Parathyroid adenoma (tissue), 2 donors: Measurements from ENCODE around the gene CADPS2.
"Not testable (repeated sequence)": the region's sequence is repeated elsewhere in the genome, so short reads cannot be mapped to it uniquely, and the experiment has no call there.

Experiments used
- H2AFZ ChIP-seq: fragments of 300-600 bp; sonication (generic); one replicate; pipeline ENCODE4 v1.7.0; 2017; ENCODE audit warnings: antibody characterized with exemption, mild to moderate bottlenecking
- H3K27ac ChIP-seq: fragments of 300-600 bp; sonication (generic); one replicate; pipeline ENCODE4 v1.7.0; 2017
- H3K27me3 ChIP-seq: fragments of 300-600 bp; sonication (generic); one replicate; pipeline ENCODE4 v1.7.0; 2017; ENCODE audit warnings: low read length; ENCODE audit not compliant: control insufficient read depth, insufficient read depth
- H3K36me3 ChIP-seq: fragments of 300-600 bp; sonication (generic); one replicate; pipeline ENCODE4 v1.7.0; 2017; ENCODE audit warnings: low read length; ENCODE audit not compliant: control insufficient read depth, insufficient read depth
- H3K4me1 ChIP-seq: fragments of 300-600 bp; sonication (generic); one replicate; pipeline ENCODE4 v1.7.0; 2017; ENCODE audit warnings: control low read depth
- H3K4me2 ChIP-seq: fragments of 300-600 bp; sonication (generic); one replicate; pipeline ENCODE4 v1.7.0; 2017; ENCODE audit warnings: low read length
- H3K4me3 ChIP-seq: fragments of 300-600 bp; sonication (generic); one replicate; pipeline ENCODE4 v1.7.0; 2017; ENCODE audit warnings: low read depth, low read length
- H3K79me2 ChIP-seq: fragments of 300-600 bp; sonication (generic); one replicate; pipeline ENCODE4 v1.7.0; 2017; ENCODE audit warnings: control low read depth
- H3K9ac ChIP-seq: fragments of 300-600 bp; sonication (generic); one replicate; pipeline ENCODE4 v1.7.0; 2017; ENCODE audit warnings: mild to moderate bottlenecking
- H3K9me3 ChIP-seq: fragments of 300-600 bp; sonication (generic); one replicate; pipeline ENCODE4 v1.7.0; 2017; ENCODE audit warnings: low read length; ENCODE audit not compliant: control insufficient read depth
- TF ChIP-seq, protein P1 (sequence below): fragments of 300-600 bp; sonication (generic); IDR thresholded peaks from one replicate; pipeline ENCODE4 v1.7.0; 2017; ENCODE audit warnings: antibody characterized with exemption, mild to moderate bottlenecking
- donor health status: primary hyperparathyroidism.

Gene CADPS2

DNA sequence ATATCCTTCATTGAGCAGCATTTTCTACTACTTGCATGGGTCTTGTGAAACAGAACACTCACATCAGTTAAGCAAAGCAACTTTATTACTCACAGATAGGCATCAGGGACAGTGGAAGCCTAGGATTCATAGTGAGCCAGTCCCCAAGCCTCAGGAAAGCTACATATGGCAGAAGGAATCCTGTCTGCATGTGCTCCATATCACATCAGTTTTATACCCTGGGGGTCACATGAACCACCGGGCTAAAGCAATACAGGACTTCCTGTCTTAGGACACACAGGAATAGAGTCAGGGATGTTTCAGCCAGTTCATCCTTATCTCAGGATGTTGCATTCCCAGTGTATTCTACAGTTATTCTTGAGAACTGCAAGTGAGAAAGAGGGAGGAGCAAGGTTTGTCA, 596.8 kb downstream of the CADPS2 start:
- H2AFZ ChIP-seq: no peak overlapping the region
- no peaks in the 10 kb centered on the region for H3K27me3 ChIP-seq
- H3K4me1 ChIP-seq: no peaks in the 10 kb centered on the region
- H3K27ac ChIP-seq: no peak overlapping the region
- H3K36me3 ChIP-seq: no peaks in the 10 kb centered on the region
- H3K79me2 ChIP-seq: no peaks in the 10 kb centered on the region
- H3K9ac ChIP-seq: no peak overlapping the region
- no peak overlapping the region for H3K4me3 ChIP-seq
- TF ChIP-seq, protein P1, sequence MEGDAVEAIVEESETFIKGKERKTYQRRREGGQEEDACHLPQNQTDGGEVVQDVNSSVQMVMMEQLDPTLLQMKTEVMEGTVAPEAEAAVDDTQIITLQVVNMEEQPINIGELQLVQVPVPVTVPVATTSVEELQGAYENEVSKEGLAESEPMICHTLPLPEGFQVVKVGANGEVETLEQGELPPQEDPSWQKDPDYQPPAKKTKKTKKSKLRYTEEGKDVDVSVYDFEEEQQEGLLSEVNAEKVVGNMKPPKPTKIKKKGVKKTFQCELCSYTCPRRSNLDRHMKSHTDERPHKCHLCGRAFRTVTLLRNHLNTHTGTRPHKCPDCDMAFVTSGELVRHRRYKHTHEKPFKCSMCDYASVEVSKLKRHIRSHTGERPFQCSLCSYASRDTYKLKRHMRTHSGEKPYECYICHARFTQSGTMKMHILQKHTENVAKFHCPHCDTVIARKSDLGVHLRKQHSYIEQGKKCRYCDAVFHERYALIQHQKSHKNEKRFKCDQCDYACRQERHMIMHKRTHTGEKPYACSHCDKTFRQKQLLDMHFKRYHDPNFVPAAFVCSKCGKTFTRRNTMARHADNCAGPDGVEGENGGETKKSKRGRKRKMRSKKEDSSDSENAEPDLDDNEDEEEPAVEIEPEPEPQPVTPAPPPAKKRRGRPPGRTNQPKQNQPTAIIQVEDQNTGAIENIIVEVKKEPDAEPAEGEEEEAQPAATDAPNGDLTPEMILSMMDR: no peak
- H3K9me3 ChIP-seq: peaks cover 3% of the 10 kb centered on the region
- H3K4me2 ChIP-seq: no peak overlapping the region

- not testable (repeated sequence) for H3K4me1 ChIP-seq, H3K79me2 ChIP-seq, H3K9ac ChIP-seq, H3K27ac ChIP-seq, H2AFZ ChIP-seq, H3K4me3 ChIP-seq, H3K27me3 ChIP-seq, H3K36me3 ChIP-seq, H3K9me3 ChIP-seq, H3K4me2 ChIP-seq
Measured at GRCh38 chr7:122284608-122285007, 601.7 kb downstream of the CADPS2 start.

DNA sequence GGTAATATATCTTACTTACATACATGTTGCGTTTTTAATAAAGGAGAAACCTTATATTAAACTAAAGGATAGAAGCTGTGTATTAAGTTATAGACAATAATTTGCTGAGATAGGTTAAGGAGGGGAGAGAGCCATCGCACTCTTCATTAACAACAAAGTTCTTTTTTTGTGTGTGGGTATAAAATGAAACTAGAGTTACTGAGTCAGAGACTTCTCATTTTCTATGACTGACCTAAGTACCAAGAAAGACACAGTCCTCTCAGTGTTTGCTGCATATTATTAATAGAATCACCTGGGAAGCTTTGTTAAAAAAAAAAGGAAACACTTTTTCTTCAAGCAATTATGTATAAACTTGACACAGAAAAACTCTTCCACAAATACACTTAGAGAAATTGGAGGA, 613.1 kb downstream of the CADPS2 start:
- Histone ChIP-seq H3K27me3 (no peaks in the 10 kb centered on the region), H3K4me2 (no peak overlapping the region), H2AFZ (no peak overlapping the region), H3K27ac (no peak overlapping the region), H3K4me1 (no peaks in the 10 kb centered on the region), H3K9ac (no peak overlapping the region), H3K79me2 (no peaks in the 10 kb centered on the region), H3K9me3 (no peaks in the 10 kb centered on the region), H3K36me3 (no peaks in the 10 kb centered on the region), H3K4me3 (no peak overlapping the region)
- TF ChIP-seq, protein P1: no peak

GRCh38 chr7:122269241-122269640, 617.0 kb downstream of the CADPS2 start:
- H3K27me3 ChIP-seq: no peaks in the 10 kb centered on the region
- H3K27ac ChIP-seq: no peak overlapping the region
- H3K9ac ChIP-seq: no peak overlapping the region
- H3K4me3 ChIP-seq: no peak overlapping the region
- no peak overlapping the region for H3K4me2 ChIP-seq
- no peaks in the 10 kb centered on the region for H3K36me3 ChIP-seq
- TF ChIP-seq, protein P1: no peak
- no peaks in the 10 kb centered on the region for H3K9me3 ChIP-seq
- no peaks in the 10 kb centered on the region for H3K4me1 ChIP-seq
- H3K79me2 ChIP-seq: no peaks in the 10 kb centered on the region
- H2AFZ ChIP-seq: no peak overlapping the region
